ENCODE data around the gene UQCRC2. TPM values are rescaled to one million over a fixed set of nuclear protein-coding genes. Genes with fewer than 3 reads are reported as not detected.

UQCRC2 gene
- total and polyA plus RNA-seq, 5 donors = 321 to 665 (median 634) TPM

GRCh38 chr16:21982108-21982507, 28.9 kb downstream of the UQCRC2 start:
- WGBS = 90% methylated on average over 5 of the region's 5 CpGs
- intact Hi-C loops (cut with DNase I) = no loop called here
- no peak for ATAC-seq

GRCh38 chr16:21984062-21984461, 30.9 kb downstream of the UQCRC2 start:
- ATAC-seq (no peak), DNase-seq (no peak)
- Histone ChIP-seq H3K27ac (ENCODE audit: low read length) (no peak overlapping the region), H3K4me3 (ENCODE audit: low read length) (no peak overlapping the region), H3K9me3 (ENCODE audit: control insufficient read depth, low read length) (no peaks in the 10 kb centered on the region), H3K27me3 (ENCODE audit: control insufficient read depth, insufficient read depth) (no peaks in the 10 kb centered on the region), H3K4me1 (ENCODE audit: control insufficient read depth, insufficient read depth, low read length) (peaks cover 7% of the 10 kb centered on the region)
- intact Hi-C loops (cut with DNase I) = no loop called here
- 86% methylated on average over 3 of the region's 3 CpGs for WGBS

More at GRCh38 chr16:21982108-21982507, 28.9 kb downstream of the UQCRC2 start:
- no peaks in the 10 kb centered on the region for H3K27me3 ChIP-seq (ENCODE audit: control insufficient read depth, insufficient read depth)
- no peak overlapping the region for H3K27ac ChIP-seq (ENCODE audit: low read length)
- no peak for DNase-seq
- no peak overlapping the region for H3K4me3 ChIP-seq (ENCODE audit: low read length)
- peaks cover 2% of the 10 kb centered on the region for H3K4me1 ChIP-seq (ENCODE audit: control insufficient read depth, insufficient read depth, low read length)
- no peaks in the 10 kb centered on the region for H3K9me3 ChIP-seq (ENCODE audit: control insufficient read depth, low read length)

- intact Hi-C loops (cut with DNase I) = no loop called here
- H3K4me3 ChIP-seq (ENCODE audit: low read length) = no peak overlapping the region
- peaks cover 7% of the 10 kb centered on the region for H3K4me1 ChIP-seq (ENCODE audit: control insufficient read depth, insufficient read depth, low read length)
- no peaks in the 10 kb centered on the region for H3K9me3 ChIP-seq (ENCODE audit: control insufficient read depth, low read length)
- DNase-seq = no peak
- H3K27ac ChIP-seq (ENCODE audit: low read length) = no peak overlapping the region
- no peak for ATAC-seq
- no peaks in the 10 kb centered on the region for H3K27me3 ChIP-seq (ENCODE audit: control insufficient read depth, insufficient read depth)
These were observed 32.4 kb downstream of the UQCRC2 start for GRCh38 chr16:21985524-21985923.

- intact Hi-C loops (cut with DNase I) = no loop called here
- H3K9me3 ChIP-seq (ENCODE audit: control insufficient read depth, low read length) = no peaks in the 10 kb centered on the region
- no peaks in the 10 kb centered on the region for H3K27me3 ChIP-seq (ENCODE audit: control insufficient read depth, insufficient read depth)
- peaks cover 11% of the 10 kb centered on the region for H3K4me1 ChIP-seq (ENCODE audit: control insufficient read depth, insufficient read depth, low read length)
- DNase-seq (no peak), ATAC-seq (peak; percentile 39 to 64)
- 71% methylated on average over 4 of the region's 4 CpGs for WGBS
- no peak overlapping the region for H3K27ac ChIP-seq (ENCODE audit: low read length)
- H3K4me3 ChIP-seq (ENCODE audit: low read length) = no peak overlapping the region
These were observed 33.6 kb downstream of the UQCRC2 start for GRCh38 chr16:21986692-21987246.

- intact Hi-C loops (cut with DNase I) = no loop called here
- no peak overlapping the region for H3K4me3 ChIP-seq (ENCODE audit: low read length)
- H3K4me1 ChIP-seq (ENCODE audit: control insufficient read depth, insufficient read depth, low read length) = peaks cover 11% of the 10 kb centered on the region
- H3K9me3 ChIP-seq (ENCODE audit: control insufficient read depth, low read length) = no peaks in the 10 kb centered on the region
- peak; percentile 41 to 57 for ATAC-seq
- whole genome bisulfite sequencing = 29% methylated on average over 2 of the region's 2 CpGs
- DNase-seq = no peak
- peak overlapping the region; percentile 7 for H3K27ac ChIP-seq (ENCODE audit: low read length)
- no peaks in the 10 kb centered on the region for H3K27me3 ChIP-seq (ENCODE audit: control insufficient read depth, insufficient read depth)
These were observed 34.3 kb downstream of the UQCRC2 start for GRCh38 chr16:21987498-21987897.

- ATAC-seq = no peak
- no peak for DNase-seq
- no peak overlapping the region for H3K4me3 ChIP-seq (ENCODE audit: low read length)
- 52% methylated on average over 5 of the region's 5 CpGs for WGBS
- intact Hi-C loops (cut with DNase I) = no loop called here
- no peaks in the 10 kb centered on the region for H3K27me3 ChIP-seq (ENCODE audit: control insufficient read depth, insufficient read depth)
- H3K27ac ChIP-seq (ENCODE audit: low read length) = no peak overlapping the region
- H3K4me1 ChIP-seq (ENCODE audit: control insufficient read depth, insufficient read depth, low read length) = peaks cover 11% of the 10 kb centered on the region
- H3K9me3 ChIP-seq (ENCODE audit: control insufficient read depth, low read length) = no peaks in the 10 kb centered on the region
These were observed 36.0 kb downstream of the UQCRC2 start for GRCh38 chr16:21989133-21989532.

GRCh38 chr16:21989751-21990150, 36.6 kb downstream of the UQCRC2 start:
- H3K4me1 ChIP-seq (ENCODE audit: control insufficient read depth, insufficient read depth, low read length) = peaks cover 11% of the 10 kb centered on the region

GRCh38 chr16:21990381-21990944, 37.3 kb downstream of the UQCRC2 start:
- Histone ChIP-seq H3K27ac (ENCODE audit: low read length) (no peak overlapping the region), H3K4me1 (ENCODE audit: control insufficient read depth, insufficient read depth, low read length) (peaks cover 11% of the 10 kb centered on the region), H3K27me3 (ENCODE audit: control insufficient read depth, insufficient read depth) (no peaks in the 10 kb centered on the region), H3K9me3 (ENCODE audit: control insufficient read depth, low read length) (no peaks in the 10 kb centered on the region), H3K4me3 (ENCODE audit: low read length) (no peak overlapping the region)
- WGBS = 35% methylated on average over 3 of the region's 3 CpGs
- intact Hi-C loops (cut with DNase I) = no loop called here
- no peak for DNase-seq
- ATAC-seq = no peak

More at GRCh38 chr16:21989751-21990150, 36.6 kb downstream of the UQCRC2 start:
- 92% methylated on average over 2 of the region's 2 CpGs for WGBS
- no peak overlapping the region for H3K4me3 ChIP-seq (ENCODE audit: low read length)
- intact Hi-C loops (cut with DNase I) = no loop called here
- no peak overlapping the region for H3K27ac ChIP-seq (ENCODE audit: low read length)
- no peaks in the 10 kb centered on the region for H3K27me3 ChIP-seq (ENCODE audit: control insufficient read depth, insufficient read depth)
- no peak for DNase-seq
- ATAC-seq = no peak
- H3K9me3 ChIP-seq (ENCODE audit: control insufficient read depth, low read length) = no peaks in the 10 kb centered on the region

- Histone ChIP-seq H3K9me3 (ENCODE audit: control insufficient read depth, low read length) (no peaks in the 10 kb centered on the region), H3K27me3 (ENCODE audit: control insufficient read depth, insufficient read depth) (no peaks in the 10 kb centered on the region), H3K27ac (ENCODE audit: low read length) (no peak overlapping the region), H3K4me1 (ENCODE audit: control insufficient read depth, insufficient read depth, low read length) (peaks cover 9% of the 10 kb centered on the region), H3K4me3 (ENCODE audit: low read length) (no peak overlapping the region)
- no peak for DNase-seq
- 77% methylated on average over 6 of the region's 6 CpGs for whole genome bisulfite sequencing
- ATAC-seq = no peak
- intact Hi-C loops (cut with DNase I) = no loop called here
These were observed 38.5 kb downstream of the UQCRC2 start for GRCh38 chr16:21991621-21992020.

GRCh38 chr16:21994856-21995465, 41.8 kb downstream of the UQCRC2 start:
- ATAC-seq = no peak
- intact Hi-C loops (cut with DNase I) = no loop called here
- DNase-seq = no peak
- Histone ChIP-seq H3K4me3 (ENCODE audit: low read length) (no peak overlapping the region), H3K27ac (ENCODE audit: low read length) (no peak overlapping the region), H3K4me1 (ENCODE audit: control insufficient read depth, insufficient read depth, low read length) (peaks cover 4% of the 10 kb centered on the region), H3K27me3 (ENCODE audit: control insufficient read depth, insufficient read depth) (no peaks in the 10 kb centered on the region), H3K9me3 (ENCODE audit: control insufficient read depth, low read length) (no peaks in the 10 kb centered on the region)
- WGBS = 86% methylated on average over 13 of the region's 13 CpGs

- no peaks in the 10 kb centered on the region for H3K9me3 ChIP-seq (ENCODE audit: control insufficient read depth, low read length)
- no peak for ATAC-seq
- intact Hi-C loops (cut with DNase I) = no loop called here
- no peaks in the 10 kb centered on the region for H3K27me3 ChIP-seq (ENCODE audit: control insufficient read depth, insufficient read depth)
- no peak for DNase-seq
- WGBS = 75% methylated on average over 9 of the region's 9 CpGs
- H3K4me3 ChIP-seq (ENCODE audit: low read length) = no peak overlapping the region
- H3K4me1 ChIP-seq (ENCODE audit: control insufficient read depth, insufficient read depth, low read length) = peaks cover 3% of the 10 kb centered on the region
- peak overlapping the region; percentile 42 for H3K27ac ChIP-seq (ENCODE audit: low read length)
These were observed 43.9 kb downstream of the UQCRC2 start for GRCh38 chr16:21996923-21997696.
